ENCODE results near the gene ACADS.

DNA sequence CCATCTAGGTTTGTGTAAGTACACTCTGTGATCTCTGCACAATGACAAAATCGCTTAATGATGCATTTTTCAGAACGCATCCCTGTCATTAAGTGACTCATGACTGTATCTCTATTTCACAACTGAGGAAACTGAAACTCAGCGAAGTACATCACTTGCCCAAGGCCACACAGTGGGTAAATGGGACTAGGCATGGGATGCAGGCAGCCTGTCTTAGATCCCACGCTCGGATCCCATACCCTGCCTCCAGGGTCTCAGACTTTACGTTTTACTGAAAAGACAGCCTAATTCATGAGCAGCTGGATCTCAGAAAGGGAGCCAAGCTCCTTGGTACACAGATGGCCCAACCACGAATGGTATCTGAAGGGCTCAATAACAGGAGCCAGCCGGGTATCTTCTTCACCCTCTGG, 41.1 kb upstream of the ACADS start:
- TF ChIP-seq, protein P1, sequence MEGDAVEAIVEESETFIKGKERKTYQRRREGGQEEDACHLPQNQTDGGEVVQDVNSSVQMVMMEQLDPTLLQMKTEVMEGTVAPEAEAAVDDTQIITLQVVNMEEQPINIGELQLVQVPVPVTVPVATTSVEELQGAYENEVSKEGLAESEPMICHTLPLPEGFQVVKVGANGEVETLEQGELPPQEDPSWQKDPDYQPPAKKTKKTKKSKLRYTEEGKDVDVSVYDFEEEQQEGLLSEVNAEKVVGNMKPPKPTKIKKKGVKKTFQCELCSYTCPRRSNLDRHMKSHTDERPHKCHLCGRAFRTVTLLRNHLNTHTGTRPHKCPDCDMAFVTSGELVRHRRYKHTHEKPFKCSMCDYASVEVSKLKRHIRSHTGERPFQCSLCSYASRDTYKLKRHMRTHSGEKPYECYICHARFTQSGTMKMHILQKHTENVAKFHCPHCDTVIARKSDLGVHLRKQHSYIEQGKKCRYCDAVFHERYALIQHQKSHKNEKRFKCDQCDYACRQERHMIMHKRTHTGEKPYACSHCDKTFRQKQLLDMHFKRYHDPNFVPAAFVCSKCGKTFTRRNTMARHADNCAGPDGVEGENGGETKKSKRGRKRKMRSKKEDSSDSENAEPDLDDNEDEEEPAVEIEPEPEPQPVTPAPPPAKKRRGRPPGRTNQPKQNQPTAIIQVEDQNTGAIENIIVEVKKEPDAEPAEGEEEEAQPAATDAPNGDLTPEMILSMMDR (IDR thresholded peaks at IDR 0.05): no peak
- no peak for TF ChIP-seq POLR2A (IDR thresholded peaks at IDR 0.05)

All from heart left ventricle (tissue), 13 donors.